Astrocyte (in vitro differentiated cells and primary cell): Measurements from ENCODE around the gene NAV1. TPM values are rescaled to one million over a fixed set of nuclear protein-coding genes. Genes with fewer than 3 reads are reported as not detected.
A peak's percentile ranks its signal among the peaks of the same experiment; 100 is the strongest.

Source experiments
- DNase-seq: peaks from one replicate; pipeline ENCODE4 v3.0.0-alpha.2; 2010; ENCODE audit warnings: low read depth
- FAIRE-seq: peaks from 2 replicates; lab custom pipeline; 2011; peaks lifted over from hg19 to GRCh38; lab: Jason Lieb, UNC
- H2AFZ ChIP-seq: 2 replicates; pipeline ENCODE4 v1.6.0; 2012; ENCODE audit warnings: low read depth, low read length, inconsistent platforms
- H3K27ac ChIP-seq: 2 replicates; pipeline ENCODE4 v1.5.1; 2011; ENCODE audit warnings: low read depth, low read length, inconsistent platforms
- H3K27me3 ChIP-seq: 2 replicates; pipeline ENCODE4 v1.6.0; 2011; ENCODE audit warnings: low read length, inconsistent platforms; ENCODE audit not compliant: insufficient read depth
- H3K36me3 ChIP-seq: 2 replicates; pipeline ENCODE4 v1.5.1; 2011; ENCODE audit warnings: low read length, inconsistent platforms; ENCODE audit not compliant: insufficient read depth
- H3K4me1 ChIP-seq: 2 replicates; pipeline ENCODE4 v1.5.1; 2011; ENCODE audit warnings: low read length, inconsistent platforms; ENCODE audit not compliant: insufficient read depth
- H3K4me2 ChIP-seq: 2 replicates; pipeline ENCODE4 v1.6.0; 2012; ENCODE audit warnings: low read length, inconsistent platforms
- H3K4me3 ChIP-seq: 2 replicates; pipeline ENCODE4 v1.5.1; 2011; ENCODE audit warnings: low read depth, mild to moderate bottlenecking, low read length, inconsistent platforms; ENCODE audit not compliant: insufficient read depth
- H3K79me2 ChIP-seq: 2 replicates; pipeline ENCODE4 v1.6.0; 2012; ENCODE audit warnings: mild to moderate bottlenecking, low read length, inconsistent platforms; ENCODE audit not compliant: insufficient read depth
- H3K9ac ChIP-seq: 2 replicates; pipeline ENCODE4 v1.6.0; 2012; ENCODE audit warnings: mild to moderate bottlenecking, low read length, inconsistent platforms
- H3K9me3 ChIP-seq: 2 replicates; pipeline ENCODE4 v1.5.1; 2012; ENCODE audit warnings: low read depth, mild to moderate bottlenecking, low read length, inconsistent platforms; ENCODE audit not compliant: insufficient read depth
- H4K20me1 ChIP-seq: 2 replicates; pipeline ENCODE4 v1.6.0; 2012; ENCODE audit warnings: low read length, inconsistent platforms; ENCODE audit not compliant: insufficient read depth
- H3K27ac Mint-ChIP-seq: one replicate; pipeline ENCODE4 v1.8.0; 2021; ENCODE audit warnings: mild to moderate bottlenecking, mixed read lengths; ENCODE audit not compliant: unreplicated experiment
- H3K27me3 Mint-ChIP-seq: one replicate; pipeline ENCODE4 v1.8.0; 2021; ENCODE audit warnings: low read depth, mixed read lengths; ENCODE audit not compliant: unreplicated experiment
- H3K36me3 Mint-ChIP-seq: one replicate; pipeline ENCODE4 v1.8.0; 2021; ENCODE audit warnings: low read depth, mixed read lengths; ENCODE audit not compliant: unreplicated experiment
- H3K4me1 Mint-ChIP-seq: one replicate; pipeline ENCODE4 v1.8.0; 2021; ENCODE audit warnings: low read depth, mixed read lengths; ENCODE audit not compliant: unreplicated experiment
- H3K4me3 Mint-ChIP-seq: one replicate; pipeline ENCODE4 v1.8.0; 2021; ENCODE audit warnings: mild to moderate bottlenecking, moderate library complexity, mixed read lengths; ENCODE audit not compliant: unreplicated experiment
- H3K9me3 Mint-ChIP-seq: one replicate; pipeline ENCODE4 v1.8.0; 2021; ENCODE audit warnings: mild to moderate bottlenecking, mixed read lengths; ENCODE audit not compliant: unreplicated experiment
- EZH2 ChIP-seq: IDR thresholded peaks from 2 replicates; pipeline ENCODE4 v1.6.1; 2012; ENCODE audit warnings: mild to moderate bottlenecking, low read length, inconsistent platforms; ENCODE audit not compliant: insufficient read depth
- total RNA-seq: library from RNA; stranded (reverse); gene quantifications from 2 replicates; pipeline ENCODE4 v1.2.1, GENCODE V29; 2021
- TF ChIP-seq, protein P1 (sequence below): IDR thresholded peaks from 2 replicates; pipeline ENCODE4 v1.5.1; 2011; ENCODE audit warnings: low read depth, mild to moderate bottlenecking, inconsistent platforms, low read length, moderate library complexity; ENCODE audit not compliant: insufficient read depth

The NAV1 gene
- total RNA-seq, 1 donor from 2014 or later: 79.7 TPM

DNA sequence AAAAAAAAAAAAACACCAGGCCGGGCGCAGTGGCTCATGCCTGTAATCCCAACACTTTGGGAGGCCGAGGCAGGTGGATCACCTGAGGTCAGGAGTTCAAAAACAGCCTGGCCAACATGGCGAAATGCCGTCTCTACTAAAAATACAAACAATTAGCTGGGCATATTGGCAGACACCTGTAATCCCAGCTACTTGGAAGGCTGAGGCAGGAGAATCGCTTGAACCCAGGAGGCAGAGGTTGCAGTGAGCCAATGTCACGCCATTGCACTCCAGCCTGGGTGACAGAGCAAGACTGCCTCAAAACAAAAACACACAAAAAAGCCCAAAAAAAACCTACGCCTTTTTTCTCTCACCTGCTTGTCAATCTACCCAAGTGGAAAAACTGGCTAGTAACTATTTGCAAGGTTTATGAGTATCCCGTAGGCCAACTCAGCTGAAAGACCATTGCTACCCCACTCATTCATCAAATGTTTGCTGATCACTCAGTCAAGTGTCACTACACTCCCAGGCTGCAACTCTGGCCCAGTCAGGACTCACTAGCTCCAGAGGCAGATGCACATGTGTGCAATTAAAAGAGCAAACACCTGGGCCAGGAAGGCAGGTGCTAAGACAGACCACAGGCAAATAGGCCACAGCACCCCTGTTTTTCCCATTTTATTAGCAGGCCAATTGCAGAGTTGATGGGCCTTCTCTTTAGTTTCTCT, 34.0 kb upstream of the NAV1 start:
- FAIRE-seq: no peak
- Histone ChIP-seq H3K27me3 (no peaks in the 10 kb centered on the region), H2AFZ (no peak overlapping the region), H3K36me3 (no peaks in the 10 kb centered on the region), H3K4me1 (peaks cover 79% of the 10 kb centered on the region), H3K9ac (peak overlapping the region; percentile 93), H4K20me1 (peaks cover 37% of the 10 kb centered on the region), H3K4me3 (peak overlapping the region; percentile 84), H3K9me3 (no peaks in the 10 kb centered on the region), H3K27ac (peak overlapping the region; percentile 97), H3K4me2 (peak overlapping the region; percentile 99), H3K79me2 (peaks cover 76% of the 10 kb centered on the region)
- peak overlapping the region; percentile 89 for H3K4me3 Mint-ChIP-seq
- TF ChIP-seq EZH2: no peak
- TF ChIP-seq, protein P1, sequence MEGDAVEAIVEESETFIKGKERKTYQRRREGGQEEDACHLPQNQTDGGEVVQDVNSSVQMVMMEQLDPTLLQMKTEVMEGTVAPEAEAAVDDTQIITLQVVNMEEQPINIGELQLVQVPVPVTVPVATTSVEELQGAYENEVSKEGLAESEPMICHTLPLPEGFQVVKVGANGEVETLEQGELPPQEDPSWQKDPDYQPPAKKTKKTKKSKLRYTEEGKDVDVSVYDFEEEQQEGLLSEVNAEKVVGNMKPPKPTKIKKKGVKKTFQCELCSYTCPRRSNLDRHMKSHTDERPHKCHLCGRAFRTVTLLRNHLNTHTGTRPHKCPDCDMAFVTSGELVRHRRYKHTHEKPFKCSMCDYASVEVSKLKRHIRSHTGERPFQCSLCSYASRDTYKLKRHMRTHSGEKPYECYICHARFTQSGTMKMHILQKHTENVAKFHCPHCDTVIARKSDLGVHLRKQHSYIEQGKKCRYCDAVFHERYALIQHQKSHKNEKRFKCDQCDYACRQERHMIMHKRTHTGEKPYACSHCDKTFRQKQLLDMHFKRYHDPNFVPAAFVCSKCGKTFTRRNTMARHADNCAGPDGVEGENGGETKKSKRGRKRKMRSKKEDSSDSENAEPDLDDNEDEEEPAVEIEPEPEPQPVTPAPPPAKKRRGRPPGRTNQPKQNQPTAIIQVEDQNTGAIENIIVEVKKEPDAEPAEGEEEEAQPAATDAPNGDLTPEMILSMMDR: no peak
- H3K4me1 Mint-ChIP-seq: peaks cover 54% of the 10 kb centered on the region
- H3K27ac Mint-ChIP-seq: peak overlapping the region; percentile 98
- no peaks in the 10 kb centered on the region for H3K27me3 Mint-ChIP-seq
- H3K9me3 Mint-ChIP-seq: no peaks in the 10 kb centered on the region
- DNase-seq: no peak
- H3K36me3 Mint-ChIP-seq: peaks cover 2% of the 10 kb centered on the region

DNA sequence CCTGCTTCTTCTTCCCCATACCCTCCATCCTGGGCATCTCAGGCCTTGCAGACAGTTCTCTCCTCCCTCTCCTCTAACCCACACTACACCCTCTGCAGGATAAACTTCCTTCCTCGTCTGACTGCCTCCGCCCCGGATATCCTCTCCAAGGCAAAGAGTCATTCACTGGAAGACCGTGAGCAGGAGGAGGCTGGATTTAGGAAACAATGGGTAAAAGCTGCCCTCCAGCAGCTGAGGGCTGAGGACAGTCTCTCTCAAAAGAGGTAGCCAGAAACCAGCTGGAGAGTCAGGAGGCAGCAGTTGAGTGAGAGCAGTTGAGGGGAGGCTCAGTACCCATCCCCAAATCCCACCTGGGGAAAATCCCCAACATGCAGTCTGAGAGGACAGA, 33.4 kb upstream of the NAV1 start:
- no peaks in the 10 kb centered on the region for H3K9me3 Mint-ChIP-seq
- H3K4me3 Mint-ChIP-seq: peak overlapping the region; percentile 89
- H3K36me3 Mint-ChIP-seq: peaks cover 2% of the 10 kb centered on the region
- H2AFZ ChIP-seq: no peak overlapping the region
- no peak for TF ChIP-seq EZH2
- TF ChIP-seq, protein P1: no peak
- peak overlapping the region; percentile 98 for H3K27ac Mint-ChIP-seq
- peak; percentile 66 for DNase-seq
- H3K27me3 ChIP-seq: no peaks in the 10 kb centered on the region
- H3K27me3 Mint-ChIP-seq: no peaks in the 10 kb centered on the region
- peaks cover 71% of the 10 kb centered on the region for H3K79me2 ChIP-seq
- peaks cover 50% of the 10 kb centered on the region for H3K4me1 Mint-ChIP-seq
- no peaks in the 10 kb centered on the region for H3K36me3 ChIP-seq
- peak overlapping the region; percentile 93 for H3K9ac ChIP-seq
- FAIRE-seq: no peak
- no peaks in the 10 kb centered on the region for H3K9me3 ChIP-seq
- peaks cover 73% of the 10 kb centered on the region for H3K4me1 ChIP-seq
- H3K27ac ChIP-seq: peak overlapping the region; percentile 97
- peak overlapping the region; percentile 84 for H3K4me3 ChIP-seq
- H4K20me1 ChIP-seq: peaks cover 32% of the 10 kb centered on the region
- H3K4me2 ChIP-seq: peak overlapping the region; percentile 99

DNA sequence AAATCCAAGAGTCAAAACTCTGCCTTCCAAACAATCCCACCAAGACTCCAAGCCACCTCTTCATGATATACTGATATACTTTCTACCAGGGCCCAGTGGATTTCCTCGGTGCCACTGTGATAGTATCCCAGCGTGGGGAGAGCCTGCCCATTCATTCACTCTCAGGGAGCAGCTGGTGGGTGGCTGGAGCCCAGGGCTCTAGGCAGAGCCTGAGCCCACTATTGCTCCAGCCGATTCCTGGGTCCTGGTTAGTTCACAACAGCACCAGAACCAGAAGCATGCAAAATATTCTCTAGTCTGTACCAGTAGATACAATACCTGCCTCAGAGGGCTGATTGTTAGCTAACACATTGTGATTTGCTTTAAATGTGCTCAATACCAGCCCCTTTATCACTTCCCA, 32.8 kb upstream of the NAV1 start:
- Histone ChIP-seq H3K4me1 (peaks cover 67% of the 10 kb centered on the region), H4K20me1 (peaks cover 26% of the 10 kb centered on the region), H2AFZ (no peak overlapping the region), H3K27me3 (no peaks in the 10 kb centered on the region), H3K4me2 (peak overlapping the region; percentile 99), H3K36me3 (no peaks in the 10 kb centered on the region), H3K9ac (peak overlapping the region; percentile 93), H3K27ac (peak overlapping the region; percentile 97), H3K9me3 (no peaks in the 10 kb centered on the region), H3K4me3 (peak overlapping the region; percentile 84), H3K79me2 (peaks cover 65% of the 10 kb centered on the region)
- DNase-seq: no peak
- TF ChIP-seq EZH2: no peak
- TF ChIP-seq, protein P1: no peak
- Mint-ChIP-seq H3K4me3 (peak overlapping the region; percentile 89), H3K36me3 (no peaks in the 10 kb centered on the region), H3K4me1 (peaks cover 44% of the 10 kb centered on the region), H3K27me3 (no peaks in the 10 kb centered on the region), H3K9me3 (no peaks in the 10 kb centered on the region), H3K27ac (peak overlapping the region; percentile 98)
- no peak for FAIRE-seq
